SH-SY5Y (cell line): ENCODE results near the gene RYR3.

Source experiments
- GATA2 ChIP-seq: IDR thresholded peaks from 2 replicates; pipeline ENCODE4 v1.6.1; 2011; ENCODE audit warnings: mild to moderate bottlenecking, low read depth, low read length
- GATA3 ChIP-seq: IDR thresholded peaks from 2 replicates; pipeline ENCODE4 v1.6.1; 2011; ENCODE audit warnings: low read depth, mild to moderate bottlenecking, low read length, moderate library complexity

GRCh38 chr15:33565094-33565493 is 254.3 kb downstream of the RYR3 start:
- no peak for TF ChIP-seq GATA2
- TF ChIP-seq GATA3 = no peak
